GM23248 (cell line): ENCODE results near the gene RBFOX1.

Source experiments
- EZH2 ChIP-seq: fragments of 200-600 bp; sonication (generic); IDR thresholded peaks from 2 replicates; pipeline ENCODE4 v1.6.1; 2018; ENCODE audit warnings: antibody characterized with exemption, mild to moderate bottlenecking; ENCODE audit not compliant: insufficient read depth, poor library complexity, severe bottlenecking
- EZH2phosphoT487 ChIP-seq: fragments of 200-600 bp; sonication (generic); IDR thresholded peaks from 2 replicates; pipeline ENCODE4 v1.6.1; 2018; ENCODE audit warnings: antibody characterized with exemption, moderate library complexity, mild to moderate bottlenecking, low read depth; ENCODE audit not compliant: insufficient read depth

DNA sequence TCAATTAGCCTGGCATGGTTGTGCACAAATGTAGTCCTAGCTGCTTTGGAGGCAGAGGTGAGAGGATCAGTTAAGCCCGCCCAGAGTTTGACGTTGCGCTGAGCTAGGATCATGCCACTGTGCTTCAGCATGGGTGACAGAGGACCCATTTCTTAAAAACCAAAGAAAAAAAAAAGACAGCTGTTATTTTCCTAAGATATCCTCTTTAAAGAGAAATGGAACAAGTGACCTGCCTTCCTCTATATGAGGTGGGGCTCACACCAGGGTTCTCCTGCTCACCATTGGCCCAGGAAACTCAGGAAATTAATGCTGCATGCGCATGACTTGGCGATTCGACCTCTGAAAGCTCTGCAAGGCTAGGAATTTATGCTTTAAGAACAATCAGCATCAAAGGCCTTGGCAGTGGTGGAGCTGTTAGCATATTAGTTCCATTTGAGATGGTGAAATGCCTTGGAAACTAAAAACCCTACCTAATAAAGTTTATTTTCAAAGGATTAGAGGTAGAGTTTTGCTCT, 108.3 kb downstream of the RBFOX1 start:
- no peak for TF ChIP-seq EZH2
- no peak for TF ChIP-seq EZH2phosphoT487
